B cell (primary cell): ENCODE data around the gene EML2.

Experiments
- CTCF ChIP-seq: fragments of 200-600 bp; IDR thresholded peaks from one replicate; pipeline ENCODE4 v1.8.0; 2022; ENCODE audit warnings: antibody characterized with exemption, mild to moderate bottlenecking
- EZH2 ChIP-seq: IDR thresholded peaks from 2 replicates; pipeline ENCODE4 v1.6.1; 2012; ENCODE audit warnings: borderline replicate concordance, low read depth, mild to moderate bottlenecking, moderate library complexity, low read length; ENCODE audit not compliant: insufficient read depth, poor library complexity, severe bottlenecking

GRCh38 chr19:45650722-45651121 lies 11.5 kb upstream of the EML2 start:
- no peak for TF ChIP-seq CTCF
- no peak for TF ChIP-seq EZH2
